DND-41 (cell line): ENCODE results near the gene TIAL1.

Experiments used
- EZH2 ChIP-seq: IDR thresholded peaks from 3 replicates; pipeline ENCODE4 v1.6.1; 2012; ENCODE audit warnings: borderline replicate concordance, low read depth, mild to moderate bottlenecking, moderate library complexity, low read length, inconsistent platforms; ENCODE audit not compliant: severe bottlenecking
- TF ChIP-seq, protein P1 (sequence below): IDR thresholded peaks from 2 replicates; pipeline ENCODE4 v1.5.1; 2012; ENCODE audit warnings: borderline replicate concordance, low read length, moderate library complexity, mild to moderate bottlenecking; ENCODE audit not compliant: poor library complexity, severe bottlenecking; ENCODE audit errors: extremely low read depth

DNA sequence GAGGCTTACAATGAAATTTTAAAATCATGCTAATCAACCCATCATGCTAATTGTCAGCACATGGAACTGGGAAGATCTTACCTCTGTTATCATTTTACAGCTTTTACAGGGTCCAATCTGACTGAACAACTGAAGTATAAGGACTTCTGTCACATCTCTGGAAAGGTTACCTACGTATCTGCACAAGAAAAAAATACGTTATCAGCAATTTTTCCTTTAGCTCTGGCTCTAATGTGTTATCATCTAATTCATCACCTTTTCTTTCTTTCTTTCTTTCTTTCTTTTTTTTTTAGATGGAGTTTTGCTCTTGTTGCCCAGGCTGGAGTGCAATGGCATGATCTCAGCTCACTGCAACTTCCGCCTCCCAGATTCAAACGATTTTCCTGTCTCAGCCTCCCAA, 8.7 kb downstream of the TIAL1 start:
- no peak for TF ChIP-seq EZH2
- TF ChIP-seq, protein P1, sequence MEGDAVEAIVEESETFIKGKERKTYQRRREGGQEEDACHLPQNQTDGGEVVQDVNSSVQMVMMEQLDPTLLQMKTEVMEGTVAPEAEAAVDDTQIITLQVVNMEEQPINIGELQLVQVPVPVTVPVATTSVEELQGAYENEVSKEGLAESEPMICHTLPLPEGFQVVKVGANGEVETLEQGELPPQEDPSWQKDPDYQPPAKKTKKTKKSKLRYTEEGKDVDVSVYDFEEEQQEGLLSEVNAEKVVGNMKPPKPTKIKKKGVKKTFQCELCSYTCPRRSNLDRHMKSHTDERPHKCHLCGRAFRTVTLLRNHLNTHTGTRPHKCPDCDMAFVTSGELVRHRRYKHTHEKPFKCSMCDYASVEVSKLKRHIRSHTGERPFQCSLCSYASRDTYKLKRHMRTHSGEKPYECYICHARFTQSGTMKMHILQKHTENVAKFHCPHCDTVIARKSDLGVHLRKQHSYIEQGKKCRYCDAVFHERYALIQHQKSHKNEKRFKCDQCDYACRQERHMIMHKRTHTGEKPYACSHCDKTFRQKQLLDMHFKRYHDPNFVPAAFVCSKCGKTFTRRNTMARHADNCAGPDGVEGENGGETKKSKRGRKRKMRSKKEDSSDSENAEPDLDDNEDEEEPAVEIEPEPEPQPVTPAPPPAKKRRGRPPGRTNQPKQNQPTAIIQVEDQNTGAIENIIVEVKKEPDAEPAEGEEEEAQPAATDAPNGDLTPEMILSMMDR, result no peak
